GM23338 (cell line): ENCODE measurements around the gene GGT6. TPM values are rescaled to one million over a fixed set of nuclear protein-coding genes. Genes with fewer than 3 reads are reported as not detected.

ENCODE experiments used
- ATAC-seq: fragments of 200-7000 bp; cut with Tn5 transposase; 3 replicates; pipeline ENCODE4 v1.9.1; 2020
- DNase-seq: peaks from one replicate; pipeline ENCODE4 v3.0.0-alpha.2; 2015; ENCODE audit warnings: low spot score
- H2AFZ ChIP-seq: fragments of 200-600 bp; sonication (generic); 2 replicates; pipeline ENCODE4 v1.8.0; 2016; ENCODE audit warnings: antibody characterized with exemption, mild to moderate bottlenecking, moderate library complexity
- H3F3A ChIP-seq: fragments of 200-600 bp; sonication (generic); replicated peaks from 2 replicates; pipeline ENCODE4 v1.8.0; 2017; ENCODE audit warnings: antibody characterized with exemption, mixed run types, low read depth
- H3K27ac ChIP-seq: fragments of 200-600 bp; sonication (generic); 2 replicates; pipeline ENCODE4 v1.6.1; 2016; ENCODE audit warnings: low read depth
- H3K27me3 ChIP-seq: fragments of 200-600 bp; sonication (generic); 2 replicates; pipeline ENCODE4 v1.8.0; 2016; ENCODE audit warnings: mild to moderate bottlenecking, mixed run types, moderate library complexity; ENCODE audit not compliant: insufficient read depth
- H3K36me3 ChIP-seq: fragments of 200-600 bp; sonication (generic); 2 replicates; pipeline ENCODE4 v1.8.0; 2016; ENCODE audit warnings: mild to moderate bottlenecking; ENCODE audit not compliant: insufficient read depth
- H3K4me1 ChIP-seq: fragments of 200-600 bp; sonication (generic); 2 replicates; pipeline ENCODE4 v1.8.0; 2016; ENCODE audit warnings: mild to moderate bottlenecking, moderate library complexity; ENCODE audit not compliant: insufficient read depth
- H3K4me2 ChIP-seq: fragments of 200-600 bp; sonication (generic); 2 replicates; pipeline ENCODE4 v1.7.1; 2017; ENCODE audit warnings: mixed run types
- H3K4me3 ChIP-seq: fragments of 200-600 bp; sonication (generic); 2 replicates; pipeline ENCODE4 v1.6.1; 2016; ENCODE audit warnings: mixed run types
- H3K79me2 ChIP-seq: fragments of 200-600 bp; sonication (generic); replicated peaks from 2 replicates; pipeline ENCODE4 v1.8.0; 2017; ENCODE audit warnings: mild to moderate bottlenecking; ENCODE audit not compliant: insufficient read depth
- H3K9me2 ChIP-seq: fragments of 200-600 bp; sonication (generic); 2 replicates; pipeline ENCODE4 v1.8.0; 2017; ENCODE audit not compliant: insufficient read depth
- H4K20me1 ChIP-seq: fragments of 200-600 bp; sonication (generic); replicated peaks from 2 replicates; pipeline ENCODE4 v1.8.0; 2017; ENCODE audit warnings: mild to moderate bottlenecking; ENCODE audit not compliant: insufficient read depth
- H3K27ac Mint-ChIP-seq: 2 replicates; pipeline ENCODE4 v1.8.0; 2020; ENCODE audit warnings: inconsistent platforms, mild to moderate bottlenecking, moderate library complexity, mixed read lengths
- H3K27me3 Mint-ChIP-seq: 3 replicates; pipeline ENCODE4 v1.8.0; 2022; ENCODE audit warnings: low read depth, mild to moderate bottlenecking, moderate library complexity, mixed read lengths, inconsistent platforms; ENCODE audit not compliant: insufficient read depth, poor library complexity
- H3K36me3 Mint-ChIP-seq: 3 replicates; pipeline ENCODE4 v1.8.0; 2021; ENCODE audit warnings: low read depth, mild to moderate bottlenecking, inconsistent platforms, moderate library complexity, mixed read lengths
- H3K4me1 Mint-ChIP-seq: 3 replicates; pipeline ENCODE4 v1.8.0; 2020; ENCODE audit warnings: mild to moderate bottlenecking, inconsistent platforms, mixed read lengths
- H3K4me3 Mint-ChIP-seq: 3 replicates; pipeline ENCODE4 v1.8.0; 2021; ENCODE audit warnings: moderate library complexity, mild to moderate bottlenecking, inconsistent platforms, mixed read lengths
- H3K9me3 Mint-ChIP-seq: 3 replicates; pipeline ENCODE4 v1.8.0; 2020; ENCODE audit warnings: moderate library complexity, mild to moderate bottlenecking, inconsistent platforms, mixed read lengths
- CREB1 ChIP-seq: fragments of 250-450 bp; sonication (Bioruptor Pico); IDR thresholded peaks from 2 replicates; pipeline ENCODE4 v1.5.0; 2020; ENCODE audit warnings: low read depth, mild to moderate bottlenecking, moderate library complexity
- EZH2 ChIP-seq: fragments of 200-600 bp; sonication (generic); IDR thresholded peaks from one replicate; pipeline ENCODE4 v1.8.0; 2017; ENCODE audit warnings: antibody characterized with exemption, mild to moderate bottlenecking, low read depth; ENCODE audit not compliant: unreplicated experiment
- EZH2phosphoT487 ChIP-seq: fragments of 200-600 bp; sonication (generic); IDR thresholded peaks from one replicate; pipeline ENCODE4 v1.8.1; 2018; ENCODE audit warnings: antibody characterized with exemption; ENCODE audit not compliant: unreplicated experiment
- JUNB ChIP-seq: IDR thresholded peaks from one replicate; pipeline ENCODE4 v1.6.1; 2016; ENCODE audit warnings: antibody characterized with exemption; ENCODE audit not compliant: unreplicated experiment
- NANOG ChIP-seq: IDR thresholded peaks from 2 replicates; pipeline ENCODE4 v1.6.1; 2016; ENCODE audit warnings: antibody characterized with exemption, borderline replicate concordance
- POLR2AphosphoS5 ChIP-seq: IDR thresholded peaks from 2 replicates; pipeline ENCODE4 v1.6.1; 2016; ENCODE audit warnings: antibody characterized with exemption, low read depth
- STAT1 ChIP-seq: IDR thresholded peaks from one replicate; pipeline ENCODE4 v1.6.1; 2016; ENCODE audit warnings: antibody characterized with exemption; ENCODE audit not compliant: unreplicated experiment
- ZNF114 ChIP-seq: fragments of 250-450 bp; sonication (Bioruptor Pico); IDR thresholded peaks from 2 replicates; pipeline ENCODE4 v1.5.0; 2020; ENCODE audit warnings: mild to moderate bottlenecking, moderate library complexity
- polyA plus RNA-seq: library from polyadenylated mRNA; unstranded; fragments of >200 nt; fragmentation: Nextera tagmentation; extraction: Ambion mirVana; gene quantifications from 2 replicates; pipeline ENCODE4 v1.2.1, GENCODE V29; 2016
- total RNA-seq: library from RNA; depleted of rRNA; stranded (reverse); fragments of >200 nt; shearing (Covaris generic); gene quantifications from 2 replicates; pipeline ENCODE4 v1.2.3, GENCODE V29; 2014
- TF ChIP-seq, protein P1 (sequence below), 2 experiments: fragments of 200-600 bp in 1 of 2; sonication (generic) in 1 of 2; conservative IDR thresholded peaks; 2 replicates each; pipeline versions ENCODE4 v1.5.1 to v1.6.1; 2016 to 2017; ENCODE audit warnings: antibody characterized with exemption in 2 of 2, low read depth in 2 of 2, mild to moderate bottlenecking in 2 of 2, moderate library complexity in 1 of 2
- TF ChIP-seq, protein P2 (sequence below): IDR thresholded peaks from one replicate; pipeline ENCODE4 v1.6.1; 2018; ENCODE audit warnings: antibody characterized with exemption; ENCODE audit not compliant: unreplicated experiment
- TF ChIP-seq, protein P3 (sequence below): IDR thresholded peaks from 2 replicates; pipeline ENCODE4 v1.6.1; 2016; ENCODE audit warnings: antibody characterized with exemption
- TF ChIP-seq, protein P4 (sequence below): fragments of 250-450 bp; sonication (Bioruptor Pico); IDR thresholded peaks from 2 replicates; pipeline ENCODE4 v1.5.0; 2020; ENCODE audit warnings: mild to moderate bottlenecking, moderate library complexity

Gene GGT6
- total and polyA plus RNA-seq, 2 experiments from 2014 or later: 0.24 TPM; not detected in 1

DNA sequence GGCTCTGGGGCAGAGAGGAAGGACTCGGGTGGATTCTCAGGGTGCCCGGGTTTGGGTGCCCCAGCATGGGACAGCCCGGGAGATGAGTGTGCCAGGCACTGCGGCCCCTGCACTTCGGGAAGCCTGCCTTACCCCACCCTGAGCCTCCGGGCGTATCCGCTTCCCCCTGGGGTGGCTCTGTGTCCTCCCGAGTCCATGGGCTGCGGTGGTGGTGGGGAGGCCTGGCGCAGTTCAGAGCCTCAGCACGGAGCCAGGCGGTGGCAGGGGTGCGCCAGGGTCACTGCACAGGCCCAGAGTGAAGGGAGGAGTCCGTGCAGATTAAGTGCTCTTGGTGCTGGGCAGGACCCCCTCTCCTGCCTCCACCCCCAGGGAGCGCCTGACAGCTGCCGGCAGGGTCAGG, 25.9 kb downstream of the GGT6 start:
- Histone ChIP-seq H3K4me1 (peaks cover 7% of the 10 kb centered on the region; the same call in 1 of the 2 replicates), H4K20me1 (peaks cover 7% of the 10 kb centered on the region), H3F3A (peaks cover 10% of the 10 kb centered on the region), H2AFZ (no peak overlapping the region), H3K4me3 (no peak overlapping the region), H3K36me3 (no peaks in the 10 kb centered on the region; the same call in 1 of the 2 replicates), H3K27me3 (peaks cover 26% of the 10 kb centered on the region), H3K27ac (no peak overlapping the region), H3K9me2 (no peaks in the 10 kb centered on the region), H3K79me2 (no peaks in the 10 kb centered on the region), H3K4me2 (no peak overlapping the region)
- H3K9me3 Mint-ChIP-seq: no peaks in the 10 kb centered on the region; the same call in 2 of the 3 replicates
- peaks cover 16% of the 10 kb centered on the region for H3K36me3 Mint-ChIP-seq
- H3K27ac Mint-ChIP-seq: no peak overlapping the region
- peaks cover 18% of the 10 kb centered on the region for H3K4me1 Mint-ChIP-seq
- DNase-seq (no peak), ATAC-seq (no peak)
- no peak for TF ChIP-seq EZH2
- TF ChIP-seq POLR2AphosphoS5: no peak
- TF ChIP-seq, protein P1, sequence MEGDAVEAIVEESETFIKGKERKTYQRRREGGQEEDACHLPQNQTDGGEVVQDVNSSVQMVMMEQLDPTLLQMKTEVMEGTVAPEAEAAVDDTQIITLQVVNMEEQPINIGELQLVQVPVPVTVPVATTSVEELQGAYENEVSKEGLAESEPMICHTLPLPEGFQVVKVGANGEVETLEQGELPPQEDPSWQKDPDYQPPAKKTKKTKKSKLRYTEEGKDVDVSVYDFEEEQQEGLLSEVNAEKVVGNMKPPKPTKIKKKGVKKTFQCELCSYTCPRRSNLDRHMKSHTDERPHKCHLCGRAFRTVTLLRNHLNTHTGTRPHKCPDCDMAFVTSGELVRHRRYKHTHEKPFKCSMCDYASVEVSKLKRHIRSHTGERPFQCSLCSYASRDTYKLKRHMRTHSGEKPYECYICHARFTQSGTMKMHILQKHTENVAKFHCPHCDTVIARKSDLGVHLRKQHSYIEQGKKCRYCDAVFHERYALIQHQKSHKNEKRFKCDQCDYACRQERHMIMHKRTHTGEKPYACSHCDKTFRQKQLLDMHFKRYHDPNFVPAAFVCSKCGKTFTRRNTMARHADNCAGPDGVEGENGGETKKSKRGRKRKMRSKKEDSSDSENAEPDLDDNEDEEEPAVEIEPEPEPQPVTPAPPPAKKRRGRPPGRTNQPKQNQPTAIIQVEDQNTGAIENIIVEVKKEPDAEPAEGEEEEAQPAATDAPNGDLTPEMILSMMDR (conservative IDR thresholded peaks at IDR 0.05; ENCODE audit: low read depth in 2 of 2): no peak
- no peak for TF ChIP-seq JUNB
- no peak for TF ChIP-seq STAT1
- TF ChIP-seq, protein P2, sequence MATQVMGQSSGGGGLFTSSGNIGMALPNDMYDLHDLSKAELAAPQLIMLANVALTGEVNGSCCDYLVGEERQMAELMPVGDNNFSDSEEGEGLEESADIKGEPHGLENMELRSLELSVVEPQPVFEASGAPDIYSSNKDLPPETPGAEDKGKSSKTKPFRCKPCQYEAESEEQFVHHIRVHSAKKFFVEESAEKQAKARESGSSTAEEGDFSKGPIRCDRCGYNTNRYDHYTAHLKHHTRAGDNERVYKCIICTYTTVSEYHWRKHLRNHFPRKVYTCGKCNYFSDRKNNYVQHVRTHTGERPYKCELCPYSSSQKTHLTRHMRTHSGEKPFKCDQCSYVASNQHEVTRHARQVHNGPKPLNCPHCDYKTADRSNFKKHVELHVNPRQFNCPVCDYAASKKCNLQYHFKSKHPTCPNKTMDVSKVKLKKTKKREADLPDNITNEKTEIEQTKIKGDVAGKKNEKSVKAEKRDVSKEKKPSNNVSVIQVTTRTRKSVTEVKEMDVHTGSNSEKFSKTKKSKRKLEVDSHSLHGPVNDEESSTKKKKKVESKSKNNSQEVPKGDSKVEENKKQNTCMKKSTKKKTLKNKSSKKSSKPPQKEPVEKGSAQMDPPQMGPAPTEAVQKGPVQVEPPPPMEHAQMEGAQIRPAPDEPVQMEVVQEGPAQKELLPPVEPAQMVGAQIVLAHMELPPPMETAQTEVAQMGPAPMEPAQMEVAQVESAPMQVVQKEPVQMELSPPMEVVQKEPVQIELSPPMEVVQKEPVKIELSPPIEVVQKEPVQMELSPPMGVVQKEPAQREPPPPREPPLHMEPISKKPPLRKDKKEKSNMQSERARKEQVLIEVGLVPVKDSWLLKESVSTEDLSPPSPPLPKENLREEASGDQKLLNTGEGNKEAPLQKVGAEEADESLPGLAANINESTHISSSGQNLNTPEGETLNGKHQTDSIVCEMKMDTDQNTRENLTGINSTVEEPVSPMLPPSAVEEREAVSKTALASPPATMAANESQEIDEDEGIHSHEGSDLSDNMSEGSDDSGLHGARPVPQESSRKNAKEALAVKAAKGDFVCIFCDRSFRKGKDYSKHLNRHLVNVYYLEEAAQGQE: no peak
- TF ChIP-seq NANOG: no peak
- TF ChIP-seq, protein P3, sequence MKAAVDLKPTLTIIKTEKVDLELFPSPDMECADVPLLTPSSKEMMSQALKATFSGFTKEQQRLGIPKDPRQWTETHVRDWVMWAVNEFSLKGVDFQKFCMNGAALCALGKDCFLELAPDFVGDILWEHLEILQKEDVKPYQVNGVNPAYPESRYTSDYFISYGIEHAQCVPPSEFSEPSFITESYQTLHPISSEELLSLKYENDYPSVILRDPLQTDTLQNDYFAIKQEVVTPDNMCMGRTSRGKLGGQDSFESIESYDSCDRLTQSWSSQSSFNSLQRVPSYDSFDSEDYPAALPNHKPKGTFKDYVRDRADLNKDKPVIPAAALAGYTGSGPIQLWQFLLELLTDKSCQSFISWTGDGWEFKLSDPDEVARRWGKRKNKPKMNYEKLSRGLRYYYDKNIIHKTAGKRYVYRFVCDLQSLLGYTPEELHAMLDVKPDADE: no peak
- no peak for TF ChIP-seq CREB1 (CRISPR knock-in tag)
- TF ChIP-seq EZH2phosphoT487: no peak
- TF ChIP-seq, protein P4, sequence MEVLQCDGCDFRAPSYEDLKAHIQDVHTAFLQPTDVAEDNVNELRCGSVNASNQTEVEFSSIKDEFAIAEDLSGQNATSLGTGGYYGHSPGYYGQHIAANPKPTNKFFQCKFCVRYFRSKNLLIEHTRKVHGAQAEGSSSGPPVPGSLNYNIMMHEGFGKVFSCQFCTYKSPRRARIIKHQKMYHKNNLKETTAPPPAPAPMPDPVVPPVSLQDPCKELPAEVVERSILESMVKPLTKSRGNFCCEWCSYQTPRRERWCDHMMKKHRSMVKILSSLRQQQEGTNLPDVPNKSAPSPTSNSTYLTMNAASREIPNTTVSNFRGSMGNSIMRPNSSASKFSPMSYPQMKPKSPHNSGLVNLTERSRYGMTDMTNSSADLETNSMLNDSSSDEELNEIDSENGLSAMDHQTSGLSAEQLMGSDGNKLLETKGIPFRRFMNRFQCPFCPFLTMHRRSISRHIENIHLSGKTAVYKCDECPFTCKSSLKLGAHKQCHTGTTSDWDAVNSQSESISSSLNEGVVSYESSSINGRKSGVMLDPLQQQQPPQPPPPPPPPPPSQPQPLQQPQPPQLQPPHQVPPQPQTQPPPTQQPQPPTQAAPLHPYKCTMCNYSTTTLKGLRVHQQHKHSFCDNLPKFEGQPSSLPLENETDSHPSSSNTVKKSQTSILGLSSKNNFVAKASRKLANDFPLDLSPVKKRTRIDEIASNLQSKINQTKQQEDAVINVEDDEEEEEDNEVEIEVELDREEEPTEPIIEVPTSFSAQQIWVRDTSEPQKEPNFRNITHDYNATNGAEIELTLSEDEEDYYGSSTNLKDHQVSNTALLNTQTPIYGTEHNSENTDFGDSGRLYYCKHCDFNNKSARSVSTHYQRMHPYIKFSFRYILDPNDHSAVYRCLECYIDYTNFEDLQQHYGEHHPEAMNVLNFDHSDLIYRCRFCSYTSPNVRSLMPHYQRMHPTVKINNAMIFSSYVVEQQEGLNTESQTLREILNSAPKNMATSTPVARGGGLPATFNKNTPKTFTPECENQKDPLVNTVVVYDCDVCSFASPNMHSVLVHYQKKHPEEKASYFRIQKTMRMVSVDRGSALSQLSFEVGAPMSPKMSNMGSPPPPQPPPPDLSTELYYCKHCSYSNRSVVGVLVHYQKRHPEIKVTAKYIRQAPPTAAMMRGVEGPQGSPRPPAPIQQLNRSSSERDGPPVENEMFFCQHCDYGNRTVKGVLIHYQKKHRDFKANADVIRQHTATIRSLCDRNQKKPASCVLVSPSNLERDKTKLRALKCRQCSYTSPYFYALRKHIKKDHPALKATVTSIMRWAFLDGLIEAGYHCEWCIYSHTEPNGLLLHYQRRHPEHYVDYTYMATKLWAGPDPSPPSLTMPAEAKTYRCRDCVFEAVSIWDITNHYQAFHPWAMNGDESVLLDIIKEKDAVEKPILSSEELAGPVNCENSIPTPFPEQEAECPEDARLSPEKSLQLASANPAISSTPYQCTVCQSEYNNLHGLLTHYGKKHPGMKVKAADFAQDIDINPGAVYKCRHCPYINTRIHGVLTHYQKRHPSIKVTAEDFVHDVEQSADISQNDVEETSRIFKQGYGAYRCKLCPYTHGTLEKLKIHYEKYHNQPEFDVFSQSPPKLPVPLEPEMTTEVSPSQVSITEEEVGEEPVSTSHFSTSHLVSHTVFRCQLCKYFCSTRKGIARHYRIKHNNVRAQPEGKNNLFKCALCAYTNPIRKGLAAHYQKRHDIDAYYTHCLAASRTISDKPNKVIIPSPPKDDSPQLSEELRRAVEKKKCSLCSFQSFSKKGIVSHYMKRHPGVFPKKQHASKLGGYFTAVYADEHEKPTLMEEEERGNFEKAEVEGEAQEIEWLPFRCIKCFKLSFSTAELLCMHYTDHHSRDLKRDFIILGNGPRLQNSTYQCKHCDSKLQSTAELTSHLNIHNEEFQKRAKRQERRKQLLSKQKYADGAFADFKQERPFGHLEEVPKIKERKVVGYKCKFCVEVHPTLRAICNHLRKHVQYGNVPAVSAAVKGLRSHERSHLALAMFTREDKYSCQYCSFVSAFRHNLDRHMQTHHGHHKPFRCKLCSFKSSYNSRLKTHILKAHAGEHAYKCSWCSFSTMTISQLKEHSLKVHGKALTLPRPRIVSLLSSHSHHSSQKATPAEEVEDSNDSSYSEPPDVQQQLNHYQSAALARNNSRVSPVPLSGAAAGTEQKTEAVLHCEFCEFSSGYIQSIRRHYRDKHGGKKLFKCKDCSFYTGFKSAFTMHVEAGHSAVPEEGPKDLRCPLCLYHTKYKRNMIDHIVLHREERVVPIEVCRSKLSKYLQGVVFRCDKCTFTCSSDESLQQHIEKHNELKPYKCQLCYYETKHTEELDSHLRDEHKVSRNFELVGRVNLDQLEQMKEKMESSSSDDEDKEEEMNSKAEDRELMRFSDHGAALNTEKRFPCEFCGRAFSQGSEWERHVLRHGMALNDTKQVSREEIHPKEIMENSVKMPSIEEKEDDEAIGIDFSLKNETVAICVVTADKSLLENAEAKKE (CRISPR knock-in tag): no peak
- TF ChIP-seq ZNF114: no peak
- H3K4me3 Mint-ChIP-seq: no peak overlapping the region
- H3K27me3 Mint-ChIP-seq: peaks cover 59% of the 10 kb centered on the region
